HG03432 (cell line): ENCODE measurements around the gene RESP18.
A peak's percentile ranks its signal among the peaks of the same experiment; 100 is the strongest.
"Not testable (repeated sequence)": the region's sequence is repeated elsewhere in the genome, so short reads cannot be mapped to it uniquely, and the experiment has no call there.

Experiments
- ATAC-seq: cut with Tn5 transposase; IDR thresholded peaks from one replicate; pipeline ENCODE4 v1.9.1; 2021; ENCODE audit warnings: mild to moderate bottlenecking, moderate library complexity; ENCODE audit not compliant: unreplicated experiment

RESP18 gene

DNA sequence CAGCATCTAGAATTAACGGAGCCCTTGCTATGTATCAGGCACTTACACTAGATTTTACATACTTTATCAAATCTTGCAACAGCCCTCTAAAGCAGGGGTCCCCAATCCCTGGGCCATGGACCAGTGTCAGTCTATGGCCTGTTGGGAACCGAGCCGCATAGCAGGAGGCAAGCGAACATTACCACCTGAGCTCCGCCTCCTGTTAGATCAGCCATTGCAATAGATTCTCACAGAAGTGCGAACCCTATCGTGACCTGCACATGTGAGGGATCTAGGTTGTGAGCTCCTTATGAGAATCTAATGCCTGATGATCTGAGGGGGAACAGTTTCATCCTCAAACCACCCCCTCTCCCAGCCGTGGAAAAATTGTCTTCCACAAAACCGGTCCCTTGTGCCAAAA lies 39.9 kb downstream of the RESP18 start:
- no peak for ATAC-seq

DNA sequence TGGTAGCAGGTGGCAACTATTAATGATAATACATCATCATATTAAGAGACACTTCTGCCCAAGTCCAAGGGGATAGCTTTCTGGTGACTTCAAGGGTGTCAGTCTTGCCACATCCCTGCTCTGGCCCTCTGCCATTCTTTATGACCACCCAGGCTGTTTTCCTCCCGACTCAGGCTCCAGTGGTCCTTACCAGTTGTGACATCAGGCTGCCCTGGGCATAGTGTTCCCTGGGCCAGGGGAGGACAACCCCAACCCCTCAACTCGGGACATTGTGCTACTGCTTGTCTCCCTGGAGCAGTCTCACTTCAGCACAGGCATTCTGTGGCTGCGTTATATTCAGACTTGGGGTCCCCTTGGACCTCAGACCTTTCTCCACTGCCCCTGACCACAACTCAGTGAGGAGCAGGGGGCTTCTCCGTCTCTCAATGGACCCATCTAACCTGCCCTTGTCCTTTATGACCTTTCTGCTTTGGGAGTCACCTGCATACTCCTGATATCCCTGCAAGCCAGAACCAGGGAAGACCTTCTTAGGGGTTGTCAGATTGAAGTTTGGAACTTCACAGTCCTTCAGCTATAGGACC lies 40.5 kb downstream of the RESP18 start:
- no peak for ATAC-seq

DNA sequence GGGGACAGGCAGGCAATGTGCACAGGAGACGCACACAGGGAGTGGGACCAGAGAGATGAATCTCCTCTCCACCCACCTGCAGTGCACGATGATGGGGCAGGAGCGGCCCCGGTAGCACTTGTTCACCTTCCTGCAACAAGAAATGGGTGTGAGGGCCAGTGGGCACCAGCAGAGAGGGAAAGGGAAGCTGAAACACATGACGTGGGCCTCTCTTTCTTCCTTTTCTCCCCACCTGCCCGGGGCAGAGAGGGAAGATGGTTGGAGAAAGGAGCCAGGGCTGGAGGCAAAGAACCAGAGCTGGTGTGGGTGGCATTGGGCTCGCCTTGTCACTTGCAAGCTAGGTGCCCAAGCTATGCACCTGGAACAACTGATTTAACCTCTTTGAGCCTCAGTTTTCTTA lies 41.1 kb downstream of the RESP18 start:
- ATAC-seq: no peak

DNA sequence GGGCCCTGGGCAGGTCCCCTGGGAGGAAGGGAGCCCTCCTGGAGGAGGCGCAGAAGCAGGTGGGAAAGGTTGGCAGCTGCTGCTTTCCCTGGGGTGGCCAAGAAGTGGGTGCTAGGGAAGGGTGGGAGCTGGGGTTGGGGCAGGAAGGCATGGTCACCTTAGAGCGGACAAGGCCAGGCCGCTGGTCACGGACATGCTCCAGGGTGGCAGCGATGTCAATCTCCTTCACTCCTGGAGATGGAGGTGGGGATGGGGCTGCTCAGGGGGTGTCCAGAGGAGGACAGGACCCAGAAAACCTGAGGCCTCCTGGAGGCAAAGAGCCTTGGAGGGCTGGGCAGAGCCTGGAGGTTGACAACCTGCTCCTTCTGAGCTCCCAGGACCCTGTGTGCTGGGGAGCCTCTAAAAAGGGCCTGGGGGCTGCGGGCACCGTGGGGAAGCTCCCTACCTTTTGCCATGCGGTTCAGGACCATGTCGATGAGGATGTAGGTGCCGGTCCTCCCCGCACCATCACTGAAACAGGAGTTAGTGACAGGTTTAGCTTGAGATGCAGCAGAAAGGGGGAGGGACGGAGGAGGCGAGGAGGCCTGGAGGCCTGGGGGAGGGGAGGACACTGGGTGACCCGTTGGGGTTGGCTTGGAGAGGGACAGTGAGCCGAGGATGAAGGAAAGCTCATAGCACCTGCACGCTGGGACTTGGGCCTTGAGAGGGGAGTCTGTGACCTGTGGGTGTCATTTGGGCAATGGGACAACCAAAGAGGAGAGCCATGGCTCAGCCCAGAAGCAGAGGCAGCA lies 42.0 kb downstream of the RESP18 start:
- no peak for ATAC-seq

DNA sequence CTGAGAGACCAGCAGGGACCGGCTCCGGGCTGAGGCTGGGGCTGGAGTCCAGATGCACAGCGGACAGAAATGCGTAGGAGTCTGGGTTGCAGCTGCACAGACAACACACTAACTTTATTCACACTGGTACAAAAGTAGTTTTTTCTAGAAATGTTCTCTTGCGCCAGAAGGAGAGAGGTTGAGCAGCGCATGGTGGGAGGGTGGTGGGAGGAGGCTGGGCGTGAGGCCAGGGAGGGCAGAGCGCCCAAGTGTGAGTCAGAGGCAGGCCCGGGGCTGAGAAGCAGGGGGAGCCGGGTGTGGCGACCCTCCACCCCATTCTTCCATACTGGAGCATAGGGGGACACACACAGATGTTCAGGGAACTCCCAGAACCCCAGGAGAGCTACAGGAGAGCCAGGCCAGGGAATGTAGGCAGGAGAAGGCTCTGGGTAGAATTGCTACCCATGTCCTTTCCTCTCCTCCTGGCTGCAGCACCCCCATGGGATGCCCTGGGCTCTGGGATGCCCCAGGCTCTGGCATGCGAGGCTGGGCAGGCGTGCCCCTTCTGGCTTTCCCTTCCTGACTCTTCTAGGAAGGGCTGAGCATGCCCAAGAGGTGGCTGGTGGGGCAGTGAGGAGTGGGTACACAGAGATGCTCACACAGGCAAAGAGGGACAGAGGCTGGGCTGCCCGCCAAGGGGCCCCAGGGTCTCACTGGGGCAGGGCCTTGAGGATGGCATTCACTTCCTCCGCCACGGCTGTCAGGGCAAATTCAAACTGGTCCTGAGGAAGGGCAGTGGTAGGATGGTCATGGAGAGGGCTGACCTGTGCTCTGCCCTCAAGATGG lies 42.8 kb downstream of the RESP18 start:
- ATAC-seq: no peak

DNA sequence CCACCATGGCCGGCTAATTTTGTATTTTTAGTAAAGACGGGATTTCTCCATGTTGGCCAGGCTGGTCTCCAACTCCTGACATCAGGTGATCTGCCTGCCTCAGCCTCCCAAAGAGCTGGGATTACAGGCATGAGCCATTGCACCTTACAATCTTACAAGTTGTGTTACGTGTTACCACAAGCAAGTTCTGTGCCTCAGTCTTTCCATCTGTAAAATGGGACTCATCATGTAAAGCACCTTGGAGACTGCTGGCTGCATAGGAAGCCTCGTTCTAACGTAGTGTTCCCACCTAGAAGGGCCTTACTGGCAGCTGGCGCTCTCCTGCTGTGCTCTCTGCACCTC lies 43.4 kb downstream of the RESP18 start:
- ATAC-seq: no peak

DNA sequence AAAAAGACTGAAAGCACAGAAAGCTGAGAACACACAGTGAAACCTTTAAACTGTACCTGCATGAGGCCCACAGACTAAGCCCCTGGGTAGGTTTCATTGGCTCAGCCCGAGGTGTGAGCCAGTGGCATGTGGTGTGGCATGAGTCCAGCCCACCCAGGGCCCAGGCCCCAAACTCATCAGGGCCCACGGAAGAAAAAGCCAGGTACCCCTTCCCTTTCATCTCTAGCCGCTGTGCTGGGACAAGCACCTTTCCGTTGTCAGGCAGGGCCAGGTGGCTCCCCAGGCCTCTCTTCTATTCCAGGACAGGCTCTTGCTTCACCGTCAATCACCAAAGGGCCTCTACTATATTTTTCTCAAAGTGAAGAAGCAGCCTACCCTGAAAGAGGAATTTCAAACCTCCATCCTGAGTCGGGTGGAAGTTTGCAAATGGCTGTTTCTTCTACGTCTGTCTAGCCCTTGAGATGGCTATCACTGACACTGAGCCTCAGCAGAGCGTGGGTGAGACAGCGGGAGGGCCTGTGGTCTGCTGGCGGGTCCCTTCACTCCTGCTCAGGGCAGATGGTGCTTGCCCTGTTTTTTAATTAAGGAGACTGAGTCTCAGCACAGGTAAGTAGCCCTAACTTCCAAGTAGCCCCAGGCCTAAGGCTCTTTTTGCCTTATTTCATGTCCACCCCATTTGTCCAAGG lies 44.8 kb downstream of the RESP18 start:
- no peak for ATAC-seq

DNA sequence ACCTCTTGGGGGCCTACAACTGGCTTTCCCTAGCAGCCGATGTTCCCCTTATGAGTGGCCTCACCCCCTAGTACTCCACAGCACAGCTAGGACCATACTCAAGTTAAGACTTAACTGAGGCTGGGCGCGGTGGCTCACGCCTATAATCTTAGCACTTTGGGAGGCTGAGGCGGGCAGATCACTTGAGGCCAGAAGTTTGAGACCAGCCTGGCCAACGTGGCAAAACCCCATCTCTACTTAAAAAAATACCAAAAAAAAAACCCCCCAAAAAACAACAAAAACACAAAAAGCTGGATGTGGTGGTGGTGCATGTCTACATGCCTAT lies 45.5 kb downstream of the RESP18 start:
- not testable (repeated sequence) for ATAC-seq

DNA sequence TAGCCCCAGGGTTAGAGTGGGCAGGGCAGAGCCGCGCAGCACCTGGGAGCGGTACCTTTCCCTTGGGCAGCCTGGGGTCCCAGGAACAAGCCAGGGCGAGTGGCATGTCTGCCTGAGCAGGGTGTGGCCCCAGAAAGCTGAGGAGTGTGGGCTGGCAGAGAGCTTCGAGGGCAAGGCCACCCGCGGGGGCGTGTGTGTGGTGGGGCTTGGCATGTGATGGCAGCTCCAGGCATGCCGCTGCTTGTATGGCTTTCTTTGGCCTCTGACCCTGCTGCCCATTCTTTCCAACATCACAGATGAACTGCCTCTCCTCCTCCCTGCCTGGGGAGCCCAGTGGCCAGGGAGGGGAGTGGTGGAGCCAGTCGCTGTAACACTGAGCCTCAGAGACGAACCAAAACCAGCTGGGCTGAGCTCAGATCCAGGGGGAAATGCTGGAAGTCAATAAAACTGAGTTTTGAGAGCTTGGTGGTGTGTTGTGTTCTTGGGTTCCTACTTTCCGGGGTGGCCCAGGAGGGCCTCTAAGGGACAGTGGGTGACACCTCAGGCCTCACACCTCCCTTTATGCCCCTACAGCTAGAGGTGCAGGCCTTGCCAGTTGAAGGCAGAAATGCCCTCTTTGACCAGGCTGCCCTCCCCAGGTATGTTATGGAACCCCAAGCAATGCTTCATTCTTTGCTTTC lies 46.0 kb downstream of the RESP18 start:
- ATAC-seq: no peak

DNA sequence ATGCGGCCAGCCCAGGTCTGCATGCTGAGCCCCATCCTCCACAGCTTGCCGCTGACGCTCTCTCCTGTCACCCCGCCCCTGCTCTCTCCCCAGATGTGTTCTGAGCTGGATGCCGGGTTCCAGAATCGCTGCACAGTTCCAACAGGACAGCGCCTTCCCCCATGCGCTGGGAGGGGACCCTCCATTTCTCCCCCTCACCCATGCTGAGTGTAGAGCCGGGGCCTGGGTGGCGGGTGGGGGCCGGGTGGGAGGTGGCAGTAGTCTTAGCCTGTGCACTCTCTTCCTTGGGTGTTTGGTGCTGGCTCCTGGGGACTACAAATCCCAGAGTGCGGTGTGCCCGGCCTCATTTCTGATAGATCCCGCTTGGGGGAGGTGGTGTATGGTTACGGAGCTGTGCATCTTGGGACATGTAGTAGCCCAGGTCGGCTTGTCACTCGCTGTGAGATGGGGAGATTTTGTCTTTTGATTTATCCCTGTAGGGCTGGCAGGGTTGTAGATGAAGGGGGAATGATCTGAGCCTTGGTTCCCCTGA lies 46.6 kb downstream of the RESP18 start:
- ATAC-seq: no peak

DNA sequence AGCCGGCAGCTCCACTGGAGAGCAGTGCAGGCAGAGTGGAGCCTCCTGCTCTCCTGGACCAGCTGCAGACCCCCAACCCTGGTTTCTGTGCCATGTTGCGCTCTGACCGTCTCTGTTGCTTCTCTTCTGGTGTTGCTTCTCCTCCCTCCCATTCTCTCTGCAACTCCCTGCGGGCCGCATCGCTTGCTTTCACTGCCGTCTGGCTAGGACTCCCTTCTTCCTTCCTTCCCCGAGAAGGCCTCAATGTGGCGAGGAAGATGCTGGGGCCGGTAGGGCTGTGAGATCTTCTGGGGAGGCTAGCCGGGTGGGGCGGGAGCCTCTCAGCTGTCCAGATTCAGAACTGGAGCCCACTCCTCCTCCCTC lies 47.2 kb downstream of the RESP18 start:
- ATAC-seq: no peak

DNA sequence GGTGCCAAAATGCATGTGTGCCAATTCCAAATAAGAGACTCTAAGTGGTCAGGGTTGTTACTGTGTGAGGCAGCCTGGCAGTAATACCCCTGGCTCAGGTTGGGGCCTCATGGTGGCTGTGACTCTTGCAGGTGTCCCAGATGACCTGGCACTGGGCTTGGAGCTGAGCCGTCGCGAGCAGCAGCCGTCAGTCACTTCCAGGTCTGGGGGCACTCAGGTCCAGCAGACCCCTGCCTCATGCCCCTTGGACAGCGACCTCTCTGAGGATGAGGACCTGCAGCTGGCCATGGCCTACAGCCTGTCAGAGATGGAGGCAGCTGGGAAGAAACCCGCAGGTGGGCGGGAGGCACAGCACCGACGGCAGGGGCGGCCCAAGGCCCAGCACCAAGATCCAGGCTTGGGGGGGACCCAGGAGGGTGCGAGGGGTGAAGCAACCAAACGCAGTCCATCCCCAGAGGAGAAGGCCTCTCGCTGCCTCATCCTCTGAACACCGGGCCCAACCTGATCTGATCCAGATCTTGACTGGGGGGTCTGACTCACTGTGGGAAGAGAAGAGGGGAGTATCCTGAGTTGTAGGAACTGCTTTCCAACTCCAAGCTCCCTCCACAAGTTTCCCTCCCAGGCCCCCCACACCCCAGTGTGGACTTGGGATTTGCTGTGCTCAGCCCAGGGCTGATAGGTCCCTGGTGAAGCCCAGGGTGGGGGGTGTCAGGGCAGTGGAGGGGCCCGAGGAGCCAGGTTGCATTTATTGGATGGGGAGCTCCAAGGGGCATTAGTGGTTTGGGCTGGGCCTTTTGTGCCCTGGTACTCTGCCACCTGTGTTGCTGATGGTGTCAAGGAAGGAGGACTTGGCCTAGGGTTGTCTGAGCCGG lies 47.8 kb downstream of the RESP18 start:
- ATAC-seq: no peak

DNA sequence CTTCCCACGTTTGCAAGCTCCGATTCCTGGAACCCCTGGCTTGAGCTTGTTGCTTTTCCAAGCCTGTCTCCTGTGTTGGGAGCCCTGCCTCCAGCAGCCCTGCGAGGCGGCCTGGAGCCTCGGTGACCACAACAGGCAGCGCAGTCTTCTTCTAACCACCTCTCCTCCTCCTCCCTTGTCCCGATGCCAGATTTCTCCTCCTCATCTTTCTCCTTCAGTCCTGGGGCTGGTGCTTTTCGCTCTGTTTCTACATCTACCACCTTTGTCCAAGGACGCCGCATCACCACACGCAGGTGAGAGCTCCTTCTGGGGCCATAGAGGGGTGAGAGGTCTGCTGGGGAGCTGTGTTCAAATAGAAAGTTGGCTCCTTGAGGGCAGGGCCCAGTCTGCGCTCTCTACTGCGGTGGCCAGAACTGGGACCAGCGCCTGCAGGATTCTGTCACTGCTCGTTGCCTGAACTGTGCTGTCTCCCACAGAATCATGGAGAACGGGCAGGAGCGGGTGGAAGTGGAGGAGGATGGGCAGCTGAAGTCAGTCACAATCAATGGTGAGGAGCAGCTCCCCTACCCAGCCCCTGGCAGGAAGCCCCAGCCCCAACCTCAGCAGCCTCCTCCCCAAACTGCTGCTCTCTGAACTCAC lies 49.5 kb downstream of the RESP18 start:
- no peak for ATAC-seq

DNA sequence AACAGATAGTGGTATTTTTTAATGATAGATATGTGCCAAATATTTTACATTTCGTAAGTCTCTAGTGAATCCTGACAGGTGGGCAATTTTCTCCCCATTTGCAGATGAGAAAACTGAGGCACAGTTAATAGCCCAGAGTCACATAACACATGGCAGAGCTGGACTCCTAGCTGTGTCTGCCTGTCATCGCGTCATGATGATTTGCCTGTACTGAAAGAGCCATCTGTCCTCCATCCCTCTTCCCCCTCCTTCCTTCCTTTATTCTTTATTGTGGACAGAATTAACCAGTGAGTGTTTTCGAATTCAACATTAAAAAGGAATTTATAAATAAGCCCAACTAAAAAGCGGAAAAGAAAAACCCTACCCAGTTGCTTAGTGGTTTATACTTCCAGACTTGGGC lies 50.2 kb downstream of the RESP18 start:
- ATAC-seq: no peak

DNA sequence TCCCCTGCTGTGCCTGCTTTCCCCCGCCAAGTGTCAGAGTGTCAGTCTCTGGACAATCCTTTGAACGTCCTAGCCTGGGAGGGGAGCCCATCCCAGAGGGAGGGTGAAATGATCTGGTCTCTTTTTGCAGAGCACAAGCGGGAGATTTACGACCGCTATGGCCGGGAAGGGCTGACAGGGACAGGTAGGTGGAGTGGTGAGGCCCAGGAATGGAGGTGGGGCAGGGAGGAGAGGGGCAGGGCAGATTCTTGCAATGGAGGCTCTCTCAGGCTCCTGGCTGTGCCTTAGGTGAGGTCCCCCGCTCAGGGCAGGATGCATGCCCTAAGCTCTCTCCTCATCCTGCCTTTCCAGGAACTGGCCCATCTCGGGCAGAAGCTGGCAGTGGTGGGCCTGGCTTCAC lies 51.0 kb downstream of the RESP18 start:
- ATAC-seq: no peak

DNA sequence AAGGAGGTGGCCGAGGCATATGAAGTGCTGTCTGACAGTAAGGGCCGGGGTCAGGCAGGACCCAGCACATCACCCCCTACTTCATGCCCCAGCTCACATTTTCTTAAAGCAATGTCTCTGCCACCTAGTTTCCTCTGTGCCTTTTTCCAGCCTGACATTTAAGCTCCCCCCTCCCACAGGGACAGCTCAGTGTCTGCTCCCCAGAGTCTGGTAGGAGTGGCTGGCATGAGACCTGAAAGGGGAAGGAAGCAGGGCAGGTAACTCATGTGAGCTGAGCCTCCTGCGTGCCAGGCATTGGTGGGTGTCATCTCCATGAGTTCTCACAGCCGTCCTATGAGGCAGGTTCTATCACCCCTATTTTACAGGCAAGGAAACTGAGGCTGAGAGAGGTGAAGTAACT lies 51.9 kb downstream of the RESP18 start:
- ATAC-seq: no peak

DNA sequence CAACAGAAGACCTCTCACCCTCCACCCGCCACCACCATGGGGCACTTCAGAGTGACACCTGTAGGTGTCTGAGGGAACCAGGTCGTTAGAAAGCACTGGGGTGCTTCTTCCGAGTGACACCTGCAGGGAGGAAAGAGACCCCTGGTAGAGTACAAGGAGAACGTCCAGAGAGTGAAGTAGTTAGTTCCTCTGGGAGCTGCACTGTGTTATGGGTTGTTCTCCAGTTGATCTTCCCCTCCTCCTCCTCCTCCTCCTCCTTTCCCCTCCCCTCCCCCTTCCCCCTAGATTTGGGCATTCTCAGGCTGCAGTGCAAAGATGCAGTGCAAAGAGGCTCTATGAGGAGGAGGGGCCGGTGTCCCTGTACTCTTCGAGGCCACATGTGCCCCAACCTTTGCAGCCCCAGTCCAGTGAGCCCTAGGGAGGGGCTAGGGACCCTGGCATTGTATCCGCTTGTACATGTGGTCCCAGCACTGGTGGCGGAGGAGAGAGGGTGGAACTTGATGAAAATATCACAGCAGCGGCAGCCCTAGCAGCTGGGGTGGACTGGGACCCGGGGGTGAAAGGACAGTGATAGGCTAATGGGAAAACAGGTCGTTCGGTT lies 52.5 kb downstream of the RESP18 start:
- no peak for ATAC-seq

DNA sequence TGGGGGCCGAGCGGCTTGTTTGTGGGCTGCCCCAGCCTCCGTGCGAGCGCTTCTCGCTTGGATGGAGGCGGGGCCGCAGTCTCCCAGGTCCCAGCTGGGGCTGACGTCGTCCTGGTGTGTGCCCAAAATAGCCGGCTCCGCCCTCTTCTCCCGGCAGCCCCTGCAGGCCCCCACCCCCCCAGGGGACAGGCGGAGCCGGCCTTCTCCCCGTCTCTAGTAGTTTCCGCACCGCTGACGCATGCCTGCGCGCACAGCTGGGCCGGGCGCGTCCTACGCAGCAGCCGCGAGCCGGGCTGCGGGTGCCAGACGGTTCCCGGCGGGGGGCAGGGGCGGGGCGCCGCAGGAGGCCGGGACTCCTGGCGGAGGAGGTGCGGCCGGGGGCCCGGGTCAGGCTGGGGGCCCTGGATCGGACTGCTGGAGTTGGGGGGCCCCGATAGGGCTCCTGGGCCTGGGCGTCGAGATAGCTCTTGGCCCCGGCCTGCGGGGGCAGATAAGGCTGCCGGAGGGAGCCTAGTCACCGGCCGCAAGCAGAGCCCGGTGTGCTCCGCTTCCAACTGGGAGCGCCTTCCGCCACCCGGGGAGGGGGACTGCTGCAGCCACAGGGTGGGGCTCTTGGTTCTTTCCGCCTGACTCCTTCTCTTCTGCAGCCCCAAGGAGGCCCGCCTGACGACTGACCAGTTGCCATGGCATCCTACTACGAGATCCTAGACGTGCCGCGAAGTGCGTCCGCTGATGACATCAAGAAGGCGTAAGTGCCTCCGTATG lies 53.2 kb downstream of the RESP18 start, which contains the start of gene DNAJB2:
TSS of gene DNAJB2 (plus strand) at position 216 of the 765 bp plus-strand sequence. CDS start at position 684, 468 bp downstream.
- peak; percentile 91 for ATAC-seq
